ENCODE results near the gene PCDHGA1.

The PCDHGA1 gene

GRCh38 chr5:141560151-141560550 is 229.8 kb downstream of the PCDHGA1 start:
- no peaks in the 10 kb centered on the region for H3K27me3 ChIP-seq
- peak overlapping the region in 5 of 11 experiments; percentile 21 to 53 (median 36); a peak in 4 of 22 replicates for H3K9ac ChIP-seq
- TF ChIP-seq Cebpa-rat (IDR thresholded peaks at IDR 0.05), result no peak
- H3K27ac ChIP-seq, result peak overlapping the region in 9 of 11 experiments; percentile 23 to 66 (median 55); a peak in 13 of 22 replicates
- H3K4me2 ChIP-seq, result peak overlapping the region in 1 of 11 experiments; percentile 32; a peak in 1 of 22 replicates
- H3K9me3 ChIP-seq (replicated peaks in 1 of 11), result no peaks in the 10 kb centered on the region
- H4K20me1 ChIP-seq, result peaks cover 0 to 17% (median 0%) of the 10 kb centered on the region in 11 experiments; a peak in 2 of 22 replicates
- H3K4me3 ChIP-seq, result no peak overlapping the region
- H3K4me1 ChIP-seq, result peaks cover 11 to 49% (median 28%) of the 10 kb centered on the region in 10 experiments
- H3K36me3 ChIP-seq, result peaks cover 49 to 100% (median 89%) of the 10 kb centered on the region in 11 experiments

DNA sequence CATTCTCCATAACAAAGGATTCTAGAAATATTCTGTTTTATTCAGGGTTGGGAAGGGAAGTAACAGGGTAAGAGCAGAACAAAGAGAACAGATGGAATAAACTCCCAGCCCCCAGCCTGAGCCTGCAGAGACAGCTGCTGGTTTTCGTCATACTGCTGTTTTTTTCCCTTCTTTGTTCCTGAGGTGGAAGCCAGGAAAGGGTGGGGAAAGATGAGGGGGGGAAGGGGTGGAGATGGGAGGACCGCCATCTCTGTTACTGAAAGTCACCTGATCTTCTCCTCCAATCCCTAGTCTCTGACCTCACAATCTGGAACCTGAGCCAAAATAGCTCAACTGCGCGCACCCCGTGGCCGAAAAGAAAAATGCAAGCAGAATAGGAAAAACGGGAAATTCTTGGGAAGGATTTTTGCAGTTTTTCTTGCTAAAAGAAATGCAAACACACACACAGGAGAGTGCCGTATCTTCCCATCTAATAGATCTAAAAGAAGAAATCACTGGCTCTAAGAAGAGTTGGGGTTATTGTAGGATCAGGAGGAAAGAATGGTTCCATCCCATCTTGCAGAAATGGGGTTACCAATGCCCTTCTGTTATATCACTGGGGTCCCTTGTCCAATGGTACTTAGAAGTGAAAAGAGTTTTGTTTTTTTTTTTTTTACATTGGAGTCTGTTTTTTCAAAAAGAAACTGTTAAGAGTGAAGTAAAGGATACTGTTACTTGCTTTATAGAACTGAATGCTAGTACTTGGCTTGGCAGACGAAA is 230.6 kb downstream of the PCDHGA1 start:
- peaks cover 52 to 100% (median 88%) of the 10 kb centered on the region in 11 experiments for H3K36me3 ChIP-seq
- TF ChIP-seq Cebpa-rat (IDR thresholded peaks at IDR 0.05), result no peak
- H3K9me3 ChIP-seq (replicated peaks in 1 of 11), result no peaks in the 10 kb centered on the region
- peaks cover 11 to 49% (median 28%) of the 10 kb centered on the region in 10 experiments for H3K4me1 ChIP-seq
- H3K27ac ChIP-seq, result peak overlapping the region in 9 of 11 experiments; percentile 23 to 66 (median 55); a peak in 15 of 22 replicates
- no peaks in the 10 kb centered on the region for H3K27me3 ChIP-seq
- no peak overlapping the region for H3K4me3 ChIP-seq
- H3K9ac ChIP-seq, result peak overlapping the region in 4 of 11 experiments; percentile 25 to 53 (median 38); a peak in 4 of 22 replicates
- peak overlapping the region in 2 of 11 experiments; percentile 28 to 32; a peak in 3 of 22 replicates for H3K4me2 ChIP-seq
- peaks cover 0 to 17% (median 0%) of the 10 kb centered on the region in 11 experiments; a peak in 2 of 22 replicates for H4K20me1 ChIP-seq
